GM12878 (cell line): ENCODE measurements around the gene SESTD1. TPM values are rescaled to one million over a fixed set of nuclear protein-coding genes. Genes with fewer than 3 reads are reported as not detected.

Source experiments
- ATAC-seq: fragments of 200-7000 bp; cut with Tn5 transposase; 3 replicates; pipeline ENCODE4 v1.9.1; 2020; ENCODE audit warnings: mild to moderate bottlenecking, moderate library complexity
- BruUV-seq: library from RNA; stranded (reverse); fragments of 400-500 nt; replicated peaks from 2 replicates; lab custom pipeline; 2021; lab: Mats Ljungman, UMichigan
- CTCF ChIA-PET: fragments of 300-600 bp; sonication (Branson Sonifier 250); formaldehyde crosslinking; extraction: SDS; loops from one replicate; lab custom pipeline; 2021; ENCODE audit warnings: inconsistent platforms; lab: Yijun Ruan, JAX
- POLR2A ChIA-PET: fragments of 350-600 bp; formaldehyde crosslinking; extraction: SDS; loops from one replicate; lab custom pipeline; 2021; ENCODE audit warnings: inconsistent platforms; lab: Charles Lee
- RAD21 ChIA-PET: fragments of 300-600 bp; sonication (Branson Sonifier 250); formaldehyde crosslinking; loops from one replicate; lab custom pipeline; 2023; ENCODE audit warnings: antibody characterized with exemption; ENCODE audit not compliant: unreplicated experiment; lab: Charles Lee
- SMC1A ChIA-PET: fragments of 300-600 bp; sonication (Branson Sonifier 250); formaldehyde crosslinking; loops from one replicate; lab custom pipeline; 2023; ENCODE audit not compliant: unreplicated experiment, uncharacterized antibody; lab: Charles Lee
- DNase-seq: peaks from one replicate; pipeline ENCODE4 v3.0.0-alpha.2; 2011; ENCODE audit warnings: low read depth, low spot score
- FAIRE-seq: peaks from 3 replicates; lab custom pipeline; 2011; peaks lifted over from hg19 to GRCh38; lab: Jason Lieb, UNC
- H2AFZ ChIP-seq: 2 replicates; pipeline ENCODE4 v1.6.0; 2011; ENCODE audit warnings: low read depth, low read length, control low read depth; ENCODE audit not compliant: control insufficient read depth
- H3K27ac ChIP-seq: 2 replicates; pipeline ENCODE4 v1.5.1; 2011; ENCODE audit warnings: control low read depth; ENCODE audit not compliant: control insufficient read depth, insufficient read depth
- H3K27me3 ChIP-seq, 2 experiments: replicated peaks in 1 of 2; 2 replicates each; pipeline versions ENCODE4 v1.6.0 to v1.6.1; 2011; ENCODE audit warnings: low read length in 1 of 2; ENCODE audit not compliant: control insufficient read depth in 2 of 2, insufficient read depth in 2 of 2
- H3K36me3 ChIP-seq, 2 experiments: 2 replicates each; pipeline ENCODE4 v1.5.1; 2011; ENCODE audit warnings: low read length in 1 of 2; ENCODE audit not compliant: control insufficient read depth in 2 of 2, insufficient read depth in 2 of 2
- H3K4me1 ChIP-seq: 2 replicates; pipeline ENCODE4 v1.6.1; 2011; ENCODE audit warnings: mild to moderate bottlenecking, low read length, moderate library complexity, mixed read lengths; ENCODE audit not compliant: control insufficient read depth, insufficient read depth
- H3K4me2 ChIP-seq: 2 replicates; pipeline ENCODE4 v1.6.0; 2011; ENCODE audit warnings: control low read depth; ENCODE audit not compliant: control insufficient read depth, insufficient read depth
- H3K4me3 ChIP-seq: fragments of 200-600 bp; sonication (generic); 2 replicates; pipeline ENCODE4 v1.5.1; 2016
- H3K79me2 ChIP-seq: 2 replicates; pipeline ENCODE4 v1.6.0; 2011; ENCODE audit warnings: low read length; ENCODE audit not compliant: control insufficient read depth, insufficient read depth
- H3K9ac ChIP-seq: 2 replicates; pipeline ENCODE4 v1.8.0; 2011; ENCODE audit warnings: low read length, control low read depth, mixed read lengths; ENCODE audit not compliant: control insufficient read depth, insufficient read depth
- H3K9me3 ChIP-seq: replicated peaks from 3 replicates; pipeline ENCODE4 v1.5.1; 2011; ENCODE audit warnings: mild to moderate bottlenecking, low read length; ENCODE audit not compliant: control insufficient read depth, insufficient read depth
- H4K20me1 ChIP-seq: 2 replicates; pipeline ENCODE4 v1.6.0; 2011; ENCODE audit not compliant: control insufficient read depth, insufficient read depth
- GATAD2B ChIP-seq: fragments of 450-650 bp; conservative IDR thresholded peaks from 2 replicates; pipeline ENCODE4 v1.6.1; 2017; ENCODE audit warnings: low read depth, mild to moderate bottlenecking, moderate library complexity
- HDAC6 ChIP-seq: fragments of 200-600 bp; sonication (generic); IDR thresholded peaks from one replicate; pipeline ENCODE4 v1.8.0; 2017; ENCODE audit warnings: antibody characterized with exemption; ENCODE audit not compliant: unreplicated experiment
- HDGF ChIP-seq: fragments of 450-650 bp; IDR thresholded peaks from 2 replicates; pipeline ENCODE4 v1.6.1; 2016; ENCODE audit warnings: antibody characterized with exemption
- NFIC ChIP-seq: IDR thresholded peaks from 2 replicates; pipeline ENCODE4 v1.6.1; 2012; ENCODE audit warnings: low read depth, mild to moderate bottlenecking, inconsistent platforms, low read length, moderate library complexity
- NR2F1 ChIP-seq: fragments of 450-650 bp; conservative IDR thresholded peaks from 2 replicates; pipeline ENCODE4 v1.6.1; 2017; ENCODE audit warnings: mild to moderate bottlenecking
- NRF1 ChIP-seq: conservative IDR thresholded peaks from 2 replicates; pipeline ENCODE4 v1.6.1; 2011; ENCODE audit warnings: mild to moderate bottlenecking, low read depth, low read length, improper control_type of control experiment
- RAD51 ChIP-seq: fragments of 450-650 bp; IDR thresholded peaks from 2 replicates; pipeline ENCODE4 v1.6.1; 2016; ENCODE audit warnings: moderate library complexity, mild to moderate bottlenecking, inconsistent platforms
- RELA ChIP-seq: fragments of 450-650 bp; IDR thresholded peaks from 2 replicates; pipeline ENCODE4 v1.8.0; 2014; ENCODE audit warnings: borderline replicate concordance; ENCODE audit not compliant: partially characterized antibody
- SIN3A ChIP-seq: IDR thresholded peaks from 2 replicates; pipeline ENCODE4 v1.6.1; 2012; ENCODE audit warnings: low read depth, low read length, improper control_type of control experiment
- SIX5 ChIP-seq: IDR thresholded peaks from 2 replicates; pipeline ENCODE4 v1.6.1; 2011; ENCODE audit warnings: mild to moderate bottlenecking, low read depth, low read length, moderate library complexity; ENCODE audit not compliant: severe bottlenecking
- SRF ChIP-seq, 2 experiments: IDR thresholded peaks; 2 replicates each; pipeline ENCODE4 v1.6.1; 2011; ENCODE audit warnings: low read depth in 2 of 2, low read length in 2 of 2, mild to moderate bottlenecking in 1 of 2, moderate library complexity in 1 of 2
- TARDBP ChIP-seq: IDR thresholded peaks from 2 replicates; pipeline ENCODE4 v1.6.1; 2016; ENCODE audit warnings: borderline replicate concordance
- TCF7 ChIP-seq: IDR thresholded peaks from 2 replicates; pipeline ENCODE4 v1.6.1; 2014; ENCODE audit warnings: antibody characterized with exemption, borderline replicate concordance
- ZNF622 ChIP-seq: fragments of 450-650 bp; IDR thresholded peaks from 2 replicates; pipeline ENCODE4 v1.6.1; 2017; ENCODE audit warnings: mild to moderate bottlenecking, inconsistent platforms
- ZSCAN29 ChIP-seq: fragments of 450-650 bp; IDR thresholded peaks from 2 replicates; pipeline ENCODE4 v1.6.1; 2017; ENCODE audit warnings: mild to moderate bottlenecking, moderate library complexity
- ZZZ3 ChIP-seq: IDR thresholded peaks from 2 replicates; pipeline ENCODE4 v1.6.1; 2011; ENCODE audit warnings: low read depth; ENCODE audit not compliant: control insufficient read depth, insufficient read length
- WGBS: methylation state at CpG from one replicate; pipeline ENCODE4 v1.1.6; 2016; ENCODE audit warnings: low lambda C conversion rate; ENCODE audit not compliant: insufficient replicate concordance, insufficient coverage; ENCODE audit errors: missing lambda C conversion rate; 5-methylcytosine and 5-hydroxymethylcytosine counted together
- in situ Hi-C: fragments of 300-500 bp; cut with MboI; formaldehyde crosslinking; loops from 9 replicates; pipeline ENCODE4 v1.14.3; 2018; ENCODE audit warnings: mixed read lengths
- intact Hi-C: fragments of 100-400 bp; cut with micrococcal nuclease; formaldehyde crosslinking; loops from one replicate; pipeline ENCODE4 v1.14.2; 2022; ENCODE audit not compliant: unreplicated experiment
- polyA plus RNA-seq, 11 experiments: library from polyadenylated mRNA; depleted of rRNA in 4 of 11; unstranded in 6 of 11; stranded (reverse) in 5 of 11; fragments of >200 nt; fragmentation: Nextera tagmentation in 4 of 11; fragmentation: Illumina TruSeq in 1 of 11; extraction: Ambion mirVana in 4 of 11; extraction: Trizol in 1 of 11; gene quantifications; 1 replicate in 1 of 11; 2 replicates in 10 of 11; pipeline versions ENCODE4 v1.2.1 to v1.2.3, GENCODE V29; 2011 to 2016; ENCODE audit warnings: inconsistent platforms in 2 of 11, missing spikeins in 2 of 11, low read depth in 1 of 11
- total RNA-seq, 4 experiments: library from RNA; depleted of rRNA in 3 of 4; stranded (reverse); fragments of >200 nt in 3 of 4; fragmentation: Illumina TruSeq in 1 of 4; extraction: Trizol in 1 of 4; gene quantifications; 2 replicates each; pipeline versions ENCODE4 v1.2.1 to v1.2.3, GENCODE V29; 2013 to 2021
- TF ChIP-seq, protein P1 (sequence below): fragments of 450-650 bp; IDR thresholded peaks from 2 replicates; pipeline ENCODE4 v1.6.1; 2017; ENCODE audit warnings: mild to moderate bottlenecking
- TF ChIP-seq, protein P2 (sequence below): fragments of 450-650 bp; IDR thresholded peaks from 2 replicates; pipeline ENCODE4 v1.6.1; 2016; ENCODE audit warnings: mild to moderate bottlenecking
- TF ChIP-seq, protein P3 (sequence below): fragments of 450-650 bp; IDR thresholded peaks from 2 replicates; pipeline ENCODE4 v1.6.1; 2017; ENCODE audit warnings: mild to moderate bottlenecking, moderate library complexity

Gene SESTD1
- total and polyA plus RNA-seq, 10 of the 15 experiments (the other 5 are each of a cell fraction or from before 2014, with no cell fraction given): 4.4 to 22.7 (median 9.5) TPM

DNA sequence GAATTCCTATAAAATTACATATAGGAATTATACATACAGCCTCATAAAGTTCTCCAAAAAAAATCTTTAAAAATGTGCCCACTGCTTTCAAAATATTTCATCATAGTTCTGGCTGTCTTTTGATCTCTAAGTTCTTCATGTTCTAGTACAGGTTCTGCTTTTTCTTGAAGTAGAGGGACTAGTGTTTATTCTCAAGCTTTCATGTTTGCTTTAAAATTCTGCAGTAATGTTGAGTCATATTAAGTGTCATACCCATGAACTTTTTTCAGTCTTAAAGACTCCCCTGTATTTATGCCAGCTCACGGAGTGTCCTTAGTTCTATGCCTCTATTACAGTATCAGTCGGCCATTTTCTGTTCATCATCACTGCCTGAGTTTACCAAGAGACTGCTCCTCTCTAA lies 159.9 kb downstream of the SESTD1 start:
- Histone ChIP-seq H3K9ac (no peak overlapping the region), H3K4me2 (no peak overlapping the region), H2AFZ (no peak overlapping the region), H3K4me1 (peaks cover 14% of the 10 kb centered on the region; the same call in 1 of the 2 replicates), H3K27me3 (no peaks in the 10 kb centered on the region), H3K79me2 (no peaks in the 10 kb centered on the region), H4K20me1 (no peaks in the 10 kb centered on the region), H3K27ac (no peak overlapping the region), H3K9me3 (no peaks in the 10 kb centered on the region), H3K4me3 (no peak overlapping the region), H3K36me3 (no peaks in the 10 kb centered on the region; a peak in 1 of 4 replicates)
- WGBS: 100% methylated on average over 2 of the region's 2 CpGs
- ATAC-seq (no peak), FAIRE-seq (no peak), DNase-seq (no peak)
- in situ Hi-C loops (no loop called here), intact Hi-C loops (no loop called here)
- ChIA-PET POLR2A (interaction anchor here (0.7 to 3.9 kb wide), 5 partner anchors 8 to 84 kb away, joined by 3 to 32 read pairs (median 12); partner anchors contain the start of gene CCDC141), SMC1A (interaction anchor here (1.0 to 4.2 kb wide), 9 partner anchors 9 to 84 kb away, joined by 3 to 93 read pairs (median 30); partner anchors contain the start of gene CCDC141), CTCF (interaction anchor here (2.4 to 4.2 kb wide), 4 partner anchors 9 to 83 kb away, joined by 11 to 43 read pairs (median 28); partner anchors contain the start of gene CCDC141), RAD21 (interaction anchor here (0.7 to 3.9 kb wide), 6 partner anchors 25 to 293 kb away, joined by 3 to 74 read pairs (median 30); partner anchors contain the start of gene CCDC141)
- BruUV-seq: no TSS peak
- no peak for TF ChIP-seq RELA
- TF ChIP-seq, protein P1, sequence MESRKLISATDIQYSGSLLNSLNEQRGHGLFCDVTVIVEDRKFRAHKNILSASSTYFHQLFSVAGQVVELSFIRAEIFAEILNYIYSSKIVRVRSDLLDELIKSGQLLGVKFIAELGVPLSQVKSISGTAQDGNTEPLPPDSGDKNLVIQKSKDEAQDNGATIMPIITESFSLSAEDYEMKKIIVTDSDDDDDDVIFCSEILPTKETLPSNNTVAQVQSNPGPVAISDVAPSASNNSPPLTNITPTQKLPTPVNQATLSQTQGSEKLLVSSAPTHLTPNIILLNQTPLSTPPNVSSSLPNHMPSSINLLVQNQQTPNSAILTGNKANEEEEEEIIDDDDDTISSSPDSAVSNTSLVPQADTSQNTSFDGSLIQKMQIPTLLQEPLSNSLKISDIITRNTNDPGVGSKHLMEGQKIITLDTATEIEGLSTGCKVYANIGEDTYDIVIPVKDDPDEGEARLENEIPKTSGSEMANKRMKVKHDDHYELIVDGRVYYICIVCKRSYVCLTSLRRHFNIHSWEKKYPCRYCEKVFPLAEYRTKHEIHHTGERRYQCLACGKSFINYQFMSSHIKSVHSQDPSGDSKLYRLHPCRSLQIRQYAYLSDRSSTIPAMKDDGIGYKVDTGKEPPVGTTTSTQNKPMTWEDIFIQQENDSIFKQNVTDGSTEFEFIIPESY: no peak
- no peak for TF ChIP-seq GATAD2B
- no peak for TF ChIP-seq ZNF622
- no peak for TF ChIP-seq SIN3A
- no peak for TF ChIP-seq ZSCAN29
- no peak for TF ChIP-seq HDGF
- TF ChIP-seq HDAC6: no peak
- no peak for TF ChIP-seq SRF (IDR thresholded peaks at IDR 0.05; ENCODE audit: low read depth in 2 of 2, low read length in 2 of 2)
- no peak for TF ChIP-seq RAD51
- TF ChIP-seq NRF1: no peak
- TF ChIP-seq, protein P2, sequence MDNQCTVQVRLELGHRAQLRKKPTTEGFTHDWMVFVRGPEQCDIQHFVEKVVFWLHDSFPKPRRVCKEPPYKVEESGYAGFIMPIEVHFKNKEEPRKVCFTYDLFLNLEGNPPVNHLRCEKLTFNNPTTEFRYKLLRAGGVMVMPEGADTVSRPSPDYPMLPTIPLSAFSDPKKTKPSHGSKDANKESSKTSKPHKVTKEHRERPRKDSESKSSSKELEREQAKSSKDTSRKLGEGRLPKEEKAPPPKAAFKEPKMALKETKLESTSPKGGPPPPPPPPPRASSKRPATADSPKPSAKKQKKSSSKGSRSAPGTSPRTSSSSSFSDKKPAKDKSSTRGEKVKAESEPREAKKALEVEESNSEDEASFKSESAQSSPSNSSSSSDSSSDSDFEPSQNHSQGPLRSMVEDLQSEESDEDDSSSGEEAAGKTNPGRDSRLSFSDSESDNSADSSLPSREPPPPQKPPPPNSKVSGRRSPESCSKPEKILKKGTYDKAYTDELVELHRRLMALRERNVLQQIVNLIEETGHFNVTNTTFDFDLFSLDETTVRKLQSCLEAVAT: no peak
- no peak for TF ChIP-seq ZZZ3
- no peak for TF ChIP-seq NFIC
- TF ChIP-seq TCF7: no peak
- no peak for TF ChIP-seq TARDBP
- TF ChIP-seq, protein P3, sequence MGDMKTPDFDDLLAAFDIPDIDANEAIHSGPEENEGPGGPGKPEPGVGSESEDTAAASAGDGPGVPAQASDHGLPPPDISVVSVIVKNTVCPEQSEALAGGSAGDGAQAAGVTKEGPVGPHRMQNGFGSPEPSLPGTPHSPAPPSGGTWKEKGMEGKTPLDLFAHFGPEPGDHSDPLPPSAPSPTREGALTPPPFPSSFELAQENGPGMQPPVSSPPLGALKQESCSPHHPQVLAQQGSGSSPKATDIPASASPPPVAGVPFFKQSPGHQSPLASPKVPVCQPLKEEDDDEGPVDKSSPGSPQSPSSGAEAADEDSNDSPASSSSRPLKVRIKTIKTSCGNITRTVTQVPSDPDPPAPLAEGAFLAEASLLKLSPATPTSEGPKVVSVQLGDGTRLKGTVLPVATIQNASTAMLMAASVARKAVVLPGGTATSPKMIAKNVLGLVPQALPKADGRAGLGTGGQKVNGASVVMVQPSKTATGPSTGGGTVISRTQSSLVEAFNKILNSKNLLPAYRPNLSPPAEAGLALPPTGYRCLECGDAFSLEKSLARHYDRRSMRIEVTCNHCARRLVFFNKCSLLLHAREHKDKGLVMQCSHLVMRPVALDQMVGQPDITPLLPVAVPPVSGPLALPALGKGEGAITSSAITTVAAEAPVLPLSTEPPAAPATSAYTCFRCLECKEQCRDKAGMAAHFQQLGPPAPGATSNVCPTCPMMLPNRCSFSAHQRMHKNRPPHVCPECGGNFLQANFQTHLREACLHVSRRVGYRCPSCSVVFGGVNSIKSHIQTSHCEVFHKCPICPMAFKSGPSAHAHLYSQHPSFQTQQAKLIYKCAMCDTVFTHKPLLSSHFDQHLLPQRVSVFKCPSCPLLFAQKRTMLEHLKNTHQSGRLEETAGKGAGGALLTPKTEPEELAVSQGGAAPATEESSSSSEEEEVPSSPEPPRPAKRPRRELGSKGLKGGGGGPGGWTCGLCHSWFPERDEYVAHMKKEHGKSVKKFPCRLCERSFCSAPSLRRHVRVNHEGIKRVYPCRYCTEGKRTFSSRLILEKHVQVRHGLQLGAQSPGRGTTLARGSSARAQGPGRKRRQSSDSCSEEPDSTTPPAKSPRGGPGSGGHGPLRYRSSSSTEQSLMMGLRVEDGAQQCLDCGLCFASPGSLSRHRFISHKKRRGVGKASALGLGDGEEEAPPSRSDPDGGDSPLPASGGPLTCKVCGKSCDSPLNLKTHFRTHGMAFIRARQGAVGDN: no peak
- TF ChIP-seq SIX5: no peak
- TF ChIP-seq NR2F1: no peak
